UCSD-AML1 (cell line): ENCODE results near the gene USP36.
A peak's percentile ranks its signal among the peaks of the same experiment; 100 is the strongest.
"Not testable (repeated sequence)": the region's sequence is repeated elsewhere in the genome, so short reads cannot be mapped to it uniquely, and the experiment has no call there.

Experiments
- DNase-seq: peaks from one replicate; lab custom pipeline; 2025; ENCODE audit not compliant: unreplicated experiment; lab: John Stamatoyannopoulos, UW

The USP36 gene

GRCh38 chr17:78840780-78841611 is at the start of gene USP36:
Gene USP36, minus strand, starts transcription at chr17:78840814. Its CDS starts 4,451 bp downstream, at chr17:78836363.
- DNase-seq: peak; percentile 100

- DNase-seq: not testable (repeated sequence)
These were observed 49.5 kb upstream of the USP36 start for GRCh38 chr17:78890096-78890495.

- DNase-seq: no peak
These were observed 48.9 kb upstream of the USP36 start for GRCh38 chr17:78889531-78889930.

- DNase-seq: no peak
These were observed 48.4 kb upstream of the USP36 start for GRCh38 chr17:78888941-78889518.

- no peak for DNase-seq
These were observed 46.3 kb upstream of the USP36 start for GRCh38 chr17:78886954-78887353.

GRCh38 chr17:78885956-78886355 is 45.3 kb upstream of the USP36 start:
- no peak for DNase-seq

- DNase-seq: no peak
These were observed 44.5 kb upstream of the USP36 start for GRCh38 chr17:78884876-78885667.

- DNase-seq: no peak
These were observed 43.7 kb upstream of the USP36 start for GRCh38 chr17:78884148-78884825.

- DNase-seq: peak; percentile 57
These were observed 43.0 kb upstream of the USP36 start for GRCh38 chr17:78883533-78884131.

- DNase-seq: peak; percentile 62
These were observed 42.5 kb upstream of the USP36 start for GRCh38 chr17:78883089-78883532.

- peak; percentile 56 for DNase-seq
These were observed 42.0 kb upstream of the USP36 start for GRCh38 chr17:78882540-78883088.

GRCh38 chr17:78879635-78880186 is 39.1 kb upstream of the USP36 start:
- peak; percentile 64 for DNase-seq

GRCh38 chr17:78878871-78879527 is 38.4 kb upstream of the USP36 start:
- no peak for DNase-seq

GRCh38 chr17:78878261-78878660 is 37.6 kb upstream of the USP36 start:
- no peak for DNase-seq

GRCh38 chr17:78876954-78877517 is 36.4 kb upstream of the USP36 start:
- not testable (repeated sequence) for DNase-seq

- no peak for DNase-seq
These were observed 35.5 kb upstream of the USP36 start for GRCh38 chr17:78876094-78876597.

GRCh38 chr17:78875363-78876093 is 34.9 kb upstream of the USP36 start:
- peak; percentile 51 for DNase-seq
